GM23248 (cell line): ENCODE data around the gene TFIP11. TPM values are rescaled to one million over a fixed set of nuclear protein-coding genes. Genes with fewer than 3 reads are reported as not detected.
A peak's percentile ranks its signal among the peaks of the same experiment; 100 is the strongest.

Experiments
- DNase-seq: peaks from one replicate; pipeline ENCODE4 v3.0.0-alpha.2; 2015
- H2AFZ ChIP-seq: fragments of 200-600 bp; sonication (generic); 2 replicates; pipeline ENCODE4 v1.6.1; 2016; ENCODE audit warnings: antibody characterized with exemption
- H3F3A ChIP-seq: fragments of 200-600 bp; sonication (generic); 2 replicates; pipeline ENCODE4 v1.6.1; 2016; ENCODE audit warnings: mild to moderate bottlenecking, antibody characterized with exemption, mixed run types; ENCODE audit not compliant: insufficient read depth
- H3K27ac ChIP-seq: fragments of 200-600 bp; sonication (generic); 2 replicates; pipeline ENCODE4 v1.5.1; 2016; ENCODE audit warnings: mild to moderate bottlenecking
- H3K27me3 ChIP-seq: fragments of 200-600 bp; sonication (generic); replicated peaks from 2 replicates; pipeline ENCODE4 v1.6.1; 2016; ENCODE audit warnings: mild to moderate bottlenecking; ENCODE audit not compliant: insufficient read depth
- H3K36me3 ChIP-seq: fragments of 200-600 bp; sonication (generic); 2 replicates; pipeline ENCODE4 v1.6.1; 2016; ENCODE audit warnings: low read depth, mild to moderate bottlenecking
- H3K4me1 ChIP-seq: fragments of 200-600 bp; sonication (generic); 2 replicates; pipeline ENCODE4 v1.6.1; 2016; ENCODE audit warnings: mild to moderate bottlenecking; ENCODE audit not compliant: insufficient read depth
- H3K4me2 ChIP-seq: fragments of 200-600 bp; sonication (generic); one replicate; pipeline ENCODE4 v1.6.1; 2016; ENCODE audit warnings: mild to moderate bottlenecking; ENCODE audit not compliant: unreplicated experiment
- H3K4me3 ChIP-seq: fragments of 200-600 bp; sonication (generic); 2 replicates; pipeline ENCODE4 v1.5.1; 2016; ENCODE audit warnings: mild to moderate bottlenecking
- H3K79me2 ChIP-seq: fragments of 200-600 bp; sonication (generic); 2 replicates; pipeline ENCODE4 v1.6.1; 2016; ENCODE audit warnings: mild to moderate bottlenecking; ENCODE audit not compliant: insufficient read depth
- H3K9ac ChIP-seq: fragments of 200-600 bp; sonication (generic); 2 replicates; pipeline ENCODE4 v1.6.1; 2016; ENCODE audit warnings: mild to moderate bottlenecking
- H3K9me2 ChIP-seq: fragments of 200-600 bp; sonication (generic); 2 replicates; pipeline ENCODE4 v1.6.1; 2016; ENCODE audit warnings: mixed run types, mild to moderate bottlenecking, moderate library complexity; ENCODE audit not compliant: insufficient read depth
- H3K9me3 ChIP-seq: fragments of 200-600 bp; sonication (generic); one replicate; pipeline ENCODE4 v1.6.1; 2017; ENCODE audit warnings: low read depth
- H4K20me1 ChIP-seq: fragments of 200-600 bp; sonication (generic); 2 replicates; pipeline ENCODE4 v1.6.0; 2016; ENCODE audit not compliant: insufficient read depth
- EZH2 ChIP-seq: fragments of 200-600 bp; sonication (generic); IDR thresholded peaks from 2 replicates; pipeline ENCODE4 v1.6.1; 2018; ENCODE audit warnings: antibody characterized with exemption, mild to moderate bottlenecking; ENCODE audit not compliant: insufficient read depth, poor library complexity, severe bottlenecking
- EZH2phosphoT487 ChIP-seq: fragments of 200-600 bp; sonication (generic); IDR thresholded peaks from 2 replicates; pipeline ENCODE4 v1.6.1; 2018; ENCODE audit warnings: antibody characterized with exemption, moderate library complexity, mild to moderate bottlenecking, low read depth; ENCODE audit not compliant: insufficient read depth
- WGBS, 2 experiments: methylation state at CpG; one replicate each; pipeline ENCODE4 v1.1.6; 2015 to 2017; ENCODE audit warnings: low lambda C conversion rate in 2 of 2, low coverage in 1 of 2; ENCODE audit errors: missing lambda C conversion rate in 2 of 2; 5-methylcytosine and 5-hydroxymethylcytosine counted together
- in situ Hi-C: fragments of 300-500 bp; cut with MboI; formaldehyde crosslinking; loops from 2 replicates; pipeline ENCODE4 v1.15.0; 2020
- polyA plus RNA-seq: library from polyadenylated mRNA; unstranded; fragments of >200 nt; fragmentation: Nextera tagmentation; extraction: Ambion mirVana; gene quantifications from 2 replicates; pipeline ENCODE4 v1.2.1, GENCODE V29; 2016
- total RNA-seq: library from RNA; depleted of rRNA; stranded (reverse); fragments of >200 nt; shearing (Covaris generic); gene quantifications from 2 replicates; pipeline ENCODE4 v1.2.3, GENCODE V29; 2014; rRNA removed

Gene TFIP11
- total RNA-seq (30.1 and 41.9 TPM in 2 replicates), polyA plus RNA-seq (22.5 and 23.1 TPM in 2 replicates)

DNA sequence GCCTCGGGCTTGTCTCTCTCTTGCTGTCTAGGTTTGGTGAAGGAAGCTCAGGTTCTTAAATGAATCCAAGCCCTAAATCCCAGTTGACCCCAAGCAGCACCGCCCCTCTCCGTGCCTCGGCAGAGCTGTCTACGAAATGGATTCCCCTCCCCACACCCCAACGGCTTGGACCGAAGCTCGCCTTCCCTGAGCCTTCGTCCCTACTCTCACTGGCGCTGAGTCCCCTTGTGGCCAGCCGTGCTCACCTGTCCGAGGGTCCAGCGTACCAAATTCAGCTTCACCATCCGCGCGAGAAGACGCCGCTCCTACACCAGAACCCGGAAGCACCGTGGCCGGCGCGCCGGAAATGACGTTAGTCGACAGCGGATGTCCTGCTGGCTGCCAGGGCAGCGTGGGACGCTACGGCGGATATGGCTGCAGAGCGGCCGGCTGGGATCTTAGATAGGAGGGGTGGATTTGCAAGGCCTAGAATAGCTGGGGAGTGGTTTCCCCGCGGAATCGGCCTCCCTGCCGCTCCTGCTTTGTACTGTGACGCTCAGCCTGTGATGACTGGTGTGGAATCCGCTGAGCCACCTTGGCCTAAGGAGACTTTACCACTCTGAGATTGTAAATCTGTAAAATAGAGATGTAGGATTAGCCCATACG is at the start of gene TFIP11:
Gene TFIP11 (minus strand): TSS at position 325 of the 645 bp plus-strand sequence. CDS start 2,201 bp downstream, outside the sequence.
- H3K27ac ChIP-seq = peak within 1 kb of the TSS; percentile 58
- peaks cover 22% of the 10 kb centered on the region for H3K36me3 ChIP-seq
- TF ChIP-seq EZH2phosphoT487 = no peak
- TF ChIP-seq EZH2 = no peak
- no peaks in the 10 kb centered on the region for H4K20me1 ChIP-seq
- H3K4me2 ChIP-seq = peak within 1 kb of the TSS; percentile 93
- peak within 1 kb of the TSS; percentile 93 for H2AFZ ChIP-seq
- H3K9me2 ChIP-seq = no peaks in the 10 kb centered on the region
- peak within 1 kb of the TSS; percentile 96 for H3K4me3 ChIP-seq
- H3F3A ChIP-seq = no peaks in the 10 kb centered on the region
- DNase-seq = peak; percentile 97
- H3K4me1 ChIP-seq = peaks cover 16% of the 10 kb centered on the region
- H3K27me3 ChIP-seq = no peaks in the 10 kb centered on the region
- peak within 1 kb of the TSS; percentile 92 for H3K9ac ChIP-seq
- H3K79me2 ChIP-seq = peaks cover 51% of the 10 kb centered on the region
- WGBS, 2 experiments = 1% methylated on average over 40 of the region's 40 CpGs
- H3K9me3 ChIP-seq = no peaks in the 10 kb centered on the region
- in situ Hi-C loops = loop anchor here (10.0 kb wide), 1 partner anchor 123 kb away; no protein-coding TSS in a partner anchor

DNA sequence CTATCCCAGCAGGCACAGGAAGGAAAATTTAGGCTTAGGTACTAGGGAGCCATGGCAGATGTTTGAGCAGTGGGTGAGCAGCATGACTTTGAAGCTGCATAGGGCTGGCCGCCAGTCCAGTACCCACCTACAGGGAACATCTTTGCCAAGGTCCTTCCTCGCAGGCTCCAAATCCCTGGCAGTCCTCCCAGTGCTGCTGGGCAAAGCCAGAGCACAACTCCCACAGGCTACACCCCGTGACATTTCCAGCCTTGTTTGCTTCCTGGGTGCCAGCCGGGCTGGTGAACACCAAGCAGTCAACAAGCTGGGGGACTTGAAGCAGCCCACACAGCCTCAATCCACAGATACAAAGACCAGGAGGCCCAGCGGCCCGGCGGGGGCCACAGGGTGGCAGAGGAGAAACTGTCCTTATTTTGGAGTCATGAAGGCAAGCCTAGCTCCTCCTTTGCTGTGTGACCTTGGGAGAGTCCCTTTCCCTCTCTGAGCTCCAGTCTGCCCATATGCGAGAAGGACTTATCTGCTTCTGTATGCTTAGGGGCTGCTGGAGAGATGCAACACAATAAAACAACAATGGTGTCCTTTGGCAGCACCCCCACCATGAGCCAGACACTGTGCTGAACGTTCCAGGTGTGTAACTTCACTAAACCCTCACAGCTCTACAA is 49.6 kb upstream of the TFIP11 start:
- Histone ChIP-seq H4K20me1 (no peaks in the 10 kb centered on the region), H3K9me2 (no peaks in the 10 kb centered on the region), H3K4me2 (no peak overlapping the region), H3K9me3 (no peaks in the 10 kb centered on the region), H3K4me3 (no peak overlapping the region), H3K36me3 (no peaks in the 10 kb centered on the region), H3K9ac (no peak overlapping the region), H3K79me2 (peaks cover 66% of the 10 kb centered on the region), H3K4me1 (peaks cover 5% of the 10 kb centered on the region; the same call in 1 of the 2 replicates), H2AFZ (no peak overlapping the region), H3K27me3 (no peaks in the 10 kb centered on the region), H3F3A (no peaks in the 10 kb centered on the region; the same call in 1 of the 2 replicates), H3K27ac (no peak overlapping the region)
- TF ChIP-seq EZH2 (no peak), EZH2phosphoT487 (no peak)
- DNase-seq = no peak
- WGBS, 2 experiments = 89% methylated on average over 9 of the region's 9 CpGs
- in situ Hi-C loops = no loop called here

DNA sequence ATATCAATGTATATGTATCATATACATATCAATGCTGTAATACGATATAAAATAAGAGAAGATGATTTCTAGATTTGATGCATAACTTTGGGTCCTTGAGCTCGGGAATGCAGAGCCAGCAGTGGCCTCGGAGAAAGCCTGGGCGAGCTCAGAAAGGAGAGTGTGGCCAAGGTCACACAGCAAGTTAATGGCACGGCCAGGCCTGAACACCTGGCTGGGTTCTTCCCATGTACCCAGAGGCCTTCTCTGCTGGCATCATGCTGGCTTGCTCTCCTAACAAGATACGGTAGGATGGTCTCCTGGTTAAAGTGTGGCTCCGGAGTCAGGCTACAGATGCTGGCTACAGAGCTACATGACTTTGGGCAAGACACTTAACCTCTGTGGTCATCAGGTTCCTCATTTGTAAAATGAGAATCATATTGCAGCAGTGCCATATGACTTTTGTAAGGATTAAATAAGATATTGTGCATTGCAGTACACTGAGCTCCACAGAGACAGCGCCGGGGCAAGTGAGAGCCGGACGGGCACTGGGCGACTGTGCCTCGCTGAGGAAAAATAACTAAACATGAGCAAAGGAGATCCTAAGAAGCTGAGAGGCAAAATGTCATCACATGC is 47.8 kb upstream of the TFIP11 start:
- DNase-seq = no peak
- no peaks in the 10 kb centered on the region; the same call in 1 of the 2 replicates for H3F3A ChIP-seq
- H3K27ac ChIP-seq = no peak overlapping the region
- H3K9ac ChIP-seq = no peak overlapping the region
- H3K9me2 ChIP-seq = no peaks in the 10 kb centered on the region
- H3K36me3 ChIP-seq = no peaks in the 10 kb centered on the region
- no peaks in the 10 kb centered on the region for H3K9me3 ChIP-seq
- in situ Hi-C loops = no loop called here
- no peak for TF ChIP-seq EZH2
- no peak for TF ChIP-seq EZH2phosphoT487
- H2AFZ ChIP-seq = no peak overlapping the region
- no peak overlapping the region for H3K4me3 ChIP-seq
- peaks cover 68% of the 10 kb centered on the region for H3K79me2 ChIP-seq
- no peaks in the 10 kb centered on the region for H4K20me1 ChIP-seq
- H3K4me2 ChIP-seq = no peak overlapping the region
- H3K27me3 ChIP-seq = no peaks in the 10 kb centered on the region
- 91 to 94% methylated on average over 13 of the region's 13 CpGs for WGBS, 2 experiments
- H3K4me1 ChIP-seq = peaks cover 5% of the 10 kb centered on the region; the same call in 1 of the 2 replicates

DNA sequence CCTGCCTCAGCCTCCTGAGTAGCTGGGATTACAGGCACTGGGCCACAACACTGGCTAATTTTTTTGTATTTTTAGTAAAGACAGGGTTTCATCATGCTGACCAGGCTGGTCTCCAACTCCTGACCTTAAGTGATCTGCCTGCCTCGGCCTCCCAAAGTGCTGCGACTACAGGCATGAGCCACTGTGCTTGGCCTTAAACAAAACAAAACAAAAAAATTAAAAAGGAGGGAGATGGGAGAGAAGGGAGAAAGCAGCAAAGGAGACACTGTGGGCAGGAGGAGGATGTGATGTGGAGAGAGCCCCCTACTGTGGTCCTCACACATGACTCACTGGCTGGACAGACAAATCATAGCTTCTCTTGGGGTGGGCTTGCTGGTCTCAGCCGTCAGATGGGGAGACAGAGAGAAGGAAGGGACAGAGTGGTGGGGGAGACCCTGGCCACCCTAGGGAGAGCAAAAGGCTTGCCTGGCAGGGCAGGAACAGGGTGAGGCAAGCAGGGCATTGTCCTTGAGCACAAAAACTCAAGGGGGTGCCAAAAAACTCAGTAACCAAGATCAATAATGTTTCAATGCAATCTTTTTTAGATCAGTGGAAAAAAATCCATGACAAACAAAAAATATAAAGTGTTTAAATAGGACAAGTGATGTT is 46.1 kb upstream of the TFIP11 start:
- in situ Hi-C loops = no loop called here
- no peaks in the 10 kb centered on the region for H4K20me1 ChIP-seq
- no peaks in the 10 kb centered on the region for H3K36me3 ChIP-seq
- no peaks in the 10 kb centered on the region for H3K9me2 ChIP-seq
- no peaks in the 10 kb centered on the region; the same call in 1 of the 2 replicates for H3F3A ChIP-seq
- peak; percentile 34 for DNase-seq
- H3K27ac ChIP-seq = peak overlapping the region; percentile 61
- peak overlapping the region; percentile 51 for H3K9ac ChIP-seq
- TF ChIP-seq EZH2 (no peak), EZH2phosphoT487 (no peak)
- no peaks in the 10 kb centered on the region for H3K27me3 ChIP-seq
- WGBS, 2 experiments = 62 to 72% methylated on average over 3 of the region's 3 CpGs
- H3K4me3 ChIP-seq = no peak overlapping the region
- H3K4me1 ChIP-seq = peaks cover 10% of the 10 kb centered on the region
- 0 out of 2 replicates have a peak overlapping the region, but pooled peaks have one; percentile 17 for H2AFZ ChIP-seq
- peak overlapping the region; percentile 16 for H3K4me2 ChIP-seq
- H3K79me2 ChIP-seq = peaks cover 76% of the 10 kb centered on the region
- no peaks in the 10 kb centered on the region for H3K9me3 ChIP-seq
